GM18519 (cell line): ENCODE results near the gene FGD5.

Experiments used
- ATAC-seq: cut with Tn5 transposase; IDR thresholded peaks from one replicate; pipeline ENCODE4 v1.9.1; 2021; ENCODE audit warnings: mild to moderate bottlenecking, moderate library complexity; ENCODE audit not compliant: unreplicated experiment, low FRiP score

FGD5 gene

DNA sequence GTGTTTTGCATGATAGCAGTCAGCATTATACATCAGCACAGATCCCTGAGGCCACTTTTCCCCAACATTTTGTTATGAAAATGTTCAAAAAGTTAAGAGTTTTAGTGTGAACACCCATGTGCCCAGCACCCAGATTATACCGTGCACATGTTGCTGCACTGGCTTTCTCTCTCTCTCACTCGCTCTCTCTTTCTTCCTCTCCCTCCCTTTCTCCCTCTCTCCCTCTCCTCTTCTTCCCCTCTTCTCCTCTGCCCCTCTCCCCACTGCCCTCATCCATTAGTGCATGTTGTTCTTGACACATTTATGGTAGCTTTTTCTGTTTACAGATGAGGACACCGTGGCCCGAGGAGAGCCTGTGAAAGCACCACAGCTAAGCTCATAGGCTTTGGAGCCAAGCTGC lies 7.3 kb downstream of the FGD5 start:
- ATAC-seq = no peak

DNA sequence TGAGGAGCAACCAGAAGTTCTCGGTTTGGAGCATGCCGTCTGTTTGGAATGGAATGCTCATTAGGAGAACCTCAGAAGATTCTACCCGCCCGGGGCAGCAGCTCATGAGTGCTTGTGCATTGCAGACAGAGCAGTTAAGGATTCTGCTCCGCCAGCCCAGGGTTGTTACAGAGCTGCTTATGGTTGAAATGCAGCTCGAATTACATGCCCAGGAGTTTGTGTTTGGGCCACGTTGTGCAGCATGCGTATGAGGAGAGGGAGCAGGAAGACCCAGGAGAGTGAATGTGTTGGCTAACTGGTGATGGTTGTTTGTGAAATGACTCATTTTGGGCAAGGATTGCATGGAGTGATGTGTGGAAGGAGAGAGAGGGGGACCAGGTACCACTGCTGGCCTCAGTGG lies 9.0 kb downstream of the FGD5 start:
- ATAC-seq = no peak

DNA sequence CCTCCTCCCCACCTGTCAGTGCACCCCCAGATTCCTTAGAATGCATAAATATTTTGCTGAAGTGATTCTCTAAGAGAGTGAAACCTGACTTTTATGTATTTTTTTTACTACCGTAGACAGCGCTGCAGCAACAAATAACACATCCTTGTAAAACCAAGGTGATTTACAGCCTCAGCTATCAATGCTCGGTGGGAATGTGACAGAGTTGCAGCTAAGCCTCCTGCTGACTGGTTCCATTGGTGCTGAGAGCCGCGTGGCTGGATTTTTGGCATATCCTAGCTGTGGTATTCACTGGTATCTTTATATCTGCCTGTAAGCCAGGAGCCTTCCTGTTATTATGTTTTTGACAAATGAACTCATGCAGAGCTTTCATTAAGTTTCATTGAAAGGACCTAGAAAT lies 11.0 kb downstream of the FGD5 start:
- ATAC-seq = no peak

DNA sequence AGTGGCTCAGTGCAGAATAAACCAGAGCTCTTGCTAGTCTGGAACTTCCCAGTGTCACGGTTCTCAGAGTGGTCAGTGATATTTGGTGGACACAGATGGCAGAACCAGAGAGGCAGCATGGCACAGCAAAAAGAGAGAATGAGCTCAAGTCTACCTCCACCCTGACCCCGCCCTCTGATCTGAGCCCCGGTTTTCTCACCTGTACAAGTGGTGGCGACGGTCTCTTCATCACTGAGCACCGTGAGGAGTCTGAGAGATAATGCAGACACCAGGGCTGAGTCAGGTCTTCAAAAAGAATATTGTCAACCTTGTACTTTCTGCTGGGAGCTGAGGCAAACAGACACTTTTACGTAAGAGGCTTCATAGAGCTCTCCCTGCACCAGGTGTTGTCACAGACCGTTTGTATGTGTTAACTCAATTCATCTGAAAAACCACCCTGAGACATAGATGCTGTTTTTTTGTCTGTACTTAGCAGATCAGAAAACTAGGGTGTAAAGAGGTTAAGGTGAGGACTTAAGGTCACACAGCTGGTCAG lies 13.2 kb downstream of the FGD5 start:
- no peak for ATAC-seq

DNA sequence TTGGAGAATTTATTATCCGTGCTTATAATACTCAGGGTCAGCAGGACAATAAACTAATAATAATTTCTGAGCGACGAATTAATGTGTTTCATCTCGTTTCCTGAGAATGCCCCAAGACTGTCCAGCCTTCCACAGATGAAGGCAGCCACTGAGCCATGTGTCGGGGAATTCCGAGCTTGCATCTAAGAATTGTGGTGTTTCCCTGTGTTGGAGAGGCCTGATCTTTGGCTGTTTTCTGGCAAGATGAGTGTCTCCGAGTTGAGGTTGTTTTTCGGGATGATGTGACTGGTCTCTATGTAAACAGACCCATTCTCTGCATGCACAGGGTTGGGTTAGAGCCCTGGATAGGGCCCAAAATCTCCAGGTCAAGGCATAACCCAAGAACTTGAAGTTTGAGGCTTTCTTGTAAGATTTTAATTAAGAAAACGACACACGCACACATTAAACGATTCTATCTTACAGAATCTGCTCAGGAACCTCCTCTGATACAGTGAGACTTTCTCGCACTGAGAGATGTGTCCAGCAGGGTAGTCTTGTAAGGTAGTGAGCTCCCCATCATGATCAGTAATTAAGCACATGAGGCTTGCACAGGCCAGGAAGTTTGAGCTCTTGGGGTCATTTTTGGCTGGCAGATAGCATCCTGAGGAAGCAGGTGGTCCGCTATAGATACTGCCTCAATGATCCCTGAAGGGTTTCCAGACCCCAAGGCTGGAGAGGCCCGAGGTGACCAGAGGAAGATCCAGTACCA lies 14.4 kb downstream of the FGD5 start:
- no peak for ATAC-seq

DNA sequence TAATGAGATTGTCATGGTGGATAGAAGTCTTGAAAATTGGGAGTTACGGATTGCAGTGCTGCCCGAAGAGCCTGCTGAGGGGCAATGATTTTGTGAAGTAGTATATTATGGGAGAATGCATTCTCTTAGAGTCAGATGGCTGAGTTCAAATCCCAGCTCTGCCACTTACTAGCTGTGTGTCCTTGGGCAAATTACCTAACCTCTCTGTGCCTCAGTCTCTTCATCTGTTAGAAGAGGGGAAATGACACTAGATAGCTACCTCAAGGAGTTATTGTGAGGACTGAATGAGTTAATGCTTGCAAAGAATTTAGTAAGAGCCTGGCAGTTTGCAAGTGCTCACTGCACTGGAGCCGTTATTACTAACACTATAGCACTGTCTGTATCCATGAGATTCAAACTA lies 15.4 kb downstream of the FGD5 start:
- ATAC-seq = no peak

DNA sequence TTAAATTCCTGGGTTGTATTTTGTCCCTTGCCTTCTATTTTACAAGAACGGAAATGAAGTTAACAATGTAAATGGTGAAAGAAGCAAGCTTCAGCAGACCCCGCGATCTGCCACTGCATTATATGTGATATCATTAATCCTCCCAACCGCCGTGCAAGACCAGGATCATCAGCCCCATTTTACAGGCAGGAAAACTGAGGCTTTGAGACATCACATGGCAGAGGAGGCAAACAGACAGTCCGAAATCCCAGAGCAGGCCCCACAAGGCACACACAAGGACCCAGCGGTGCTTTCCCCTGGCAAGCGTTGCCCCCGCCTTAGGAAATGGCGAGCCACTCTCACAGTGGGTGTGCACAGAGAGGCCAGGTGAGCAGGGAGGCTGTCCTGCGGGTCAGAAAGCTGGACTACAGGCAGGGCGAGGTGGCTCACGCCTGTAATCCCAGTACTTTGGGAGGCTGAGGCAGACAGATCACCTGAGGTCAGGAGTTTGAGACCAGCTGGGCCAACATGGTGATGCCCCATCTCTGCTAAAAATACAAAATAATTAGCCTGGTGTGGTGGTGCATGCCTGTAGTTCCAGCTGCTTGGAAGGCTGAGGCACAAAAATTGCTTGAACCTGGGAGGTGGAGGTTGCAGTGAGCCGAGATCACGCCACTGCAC lies 16.2 kb downstream of the FGD5 start:
- no peak for ATAC-seq

DNA sequence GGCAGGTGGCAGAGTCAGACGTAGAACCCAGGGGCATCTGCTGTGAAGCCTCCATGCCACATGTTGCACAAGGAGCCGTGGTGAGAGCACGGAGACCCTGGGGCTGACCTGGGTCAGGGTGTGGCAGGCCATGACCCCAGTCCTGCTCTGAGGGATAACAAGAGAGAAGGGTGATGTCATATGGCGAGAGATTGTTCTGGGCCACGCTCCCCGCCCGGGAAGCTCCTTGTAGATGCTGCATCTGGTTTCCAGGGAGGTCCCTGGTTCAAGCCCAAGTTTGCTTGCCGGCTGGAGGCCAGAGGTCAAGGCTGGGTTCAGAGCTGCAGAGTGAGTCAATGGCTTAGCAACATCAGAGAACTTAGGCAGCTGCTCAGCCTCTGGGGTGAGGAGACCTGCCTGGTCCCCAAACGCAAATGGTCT lies 17.3 kb downstream of the FGD5 start:
- ATAC-seq = no peak

DNA sequence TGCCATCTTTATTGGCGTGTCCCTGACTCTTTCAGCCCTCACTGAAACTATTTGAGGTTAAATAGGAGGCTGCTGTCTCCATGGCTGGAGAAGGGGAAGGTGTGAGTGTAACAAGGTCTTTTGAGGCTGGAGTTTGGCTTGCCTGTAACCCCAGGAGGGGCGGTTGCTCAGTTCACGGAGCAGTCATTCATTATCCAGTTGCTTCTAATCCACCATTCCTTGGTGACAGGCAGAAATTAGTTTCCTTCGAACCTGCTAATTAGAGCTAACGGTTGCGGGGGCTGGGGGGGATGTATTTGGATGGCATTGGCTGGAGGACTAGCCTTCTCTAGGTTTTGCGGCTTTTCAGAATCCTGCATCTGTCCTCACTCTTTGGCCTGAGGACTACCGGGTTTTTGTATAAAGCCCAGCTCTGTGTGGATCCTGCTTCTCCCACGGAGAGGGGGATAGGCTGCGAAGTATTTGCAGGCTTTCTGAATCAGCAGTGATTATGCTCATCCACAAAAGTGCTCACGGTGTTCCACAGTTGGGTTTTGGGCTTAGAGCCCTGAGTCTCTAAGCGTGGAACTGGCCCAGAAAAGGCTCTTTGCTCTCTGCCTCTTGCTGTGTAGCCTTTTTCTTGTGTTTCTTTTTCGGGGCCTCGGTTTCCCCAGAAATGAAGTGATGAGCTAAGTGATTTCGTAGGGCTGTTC lies 18.6 kb downstream of the FGD5 start:
- no peak for ATAC-seq

DNA sequence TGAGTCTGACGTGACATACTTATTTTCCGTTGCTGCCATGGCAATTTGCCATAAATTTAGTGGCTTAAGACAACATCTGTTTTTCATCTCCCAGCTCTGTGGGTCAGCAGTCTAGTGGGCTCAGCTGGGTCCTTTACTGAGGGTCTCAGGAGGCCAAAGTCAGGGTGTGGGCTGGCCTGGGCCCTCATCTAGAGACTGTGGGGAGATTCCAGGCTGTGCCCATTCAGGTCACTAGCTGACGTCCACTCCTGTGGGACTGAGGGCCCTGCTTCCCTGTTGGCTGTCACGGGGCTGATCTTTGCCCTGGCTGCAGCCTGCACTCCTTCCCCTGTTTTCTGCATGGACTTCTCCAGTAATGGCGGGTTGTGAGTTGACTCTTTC lies 19.1 kb downstream of the FGD5 start:
- ATAC-seq = no peak

DNA sequence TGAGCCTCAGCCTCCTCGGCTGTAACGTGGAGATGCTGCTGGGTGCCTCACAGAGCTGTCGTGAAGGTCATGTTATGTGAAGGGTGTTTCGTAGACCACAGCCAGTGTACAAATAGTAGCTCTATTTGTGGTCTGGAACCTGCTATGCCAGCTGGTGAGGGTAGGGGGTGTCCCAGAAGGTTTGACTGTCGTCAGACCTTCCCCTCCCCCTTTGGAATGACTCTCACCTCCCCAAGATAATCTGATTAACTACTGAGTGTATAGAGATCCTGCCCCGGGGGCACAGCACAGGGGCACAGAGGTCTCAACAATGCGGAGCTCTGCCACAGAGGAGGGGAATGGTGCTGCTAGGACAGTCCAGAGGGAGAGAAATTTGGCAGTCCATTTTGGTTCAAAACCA lies 20.5 kb downstream of the FGD5 start:
- no peak for ATAC-seq

DNA sequence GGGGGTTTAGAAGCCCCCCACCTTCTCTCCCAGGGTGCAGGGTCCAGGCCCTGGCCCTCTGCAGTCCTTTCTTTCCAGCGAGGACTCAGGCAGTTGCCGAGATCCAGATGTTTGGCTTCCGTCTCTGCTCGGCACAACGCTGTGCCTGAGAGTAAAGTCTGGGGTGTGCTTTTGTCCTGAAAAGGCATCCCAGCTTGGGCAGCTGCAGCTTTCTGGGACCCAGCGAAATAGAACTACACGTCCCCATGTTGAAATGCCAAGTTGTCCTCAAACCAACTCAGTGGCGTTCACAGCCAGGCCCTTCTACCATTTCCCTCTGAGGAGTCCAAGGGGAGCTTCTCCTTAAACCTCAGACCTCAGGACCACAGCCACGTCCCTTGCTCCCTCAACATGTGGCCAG lies 23.1 kb downstream of the FGD5 start:
- no peak for ATAC-seq

DNA sequence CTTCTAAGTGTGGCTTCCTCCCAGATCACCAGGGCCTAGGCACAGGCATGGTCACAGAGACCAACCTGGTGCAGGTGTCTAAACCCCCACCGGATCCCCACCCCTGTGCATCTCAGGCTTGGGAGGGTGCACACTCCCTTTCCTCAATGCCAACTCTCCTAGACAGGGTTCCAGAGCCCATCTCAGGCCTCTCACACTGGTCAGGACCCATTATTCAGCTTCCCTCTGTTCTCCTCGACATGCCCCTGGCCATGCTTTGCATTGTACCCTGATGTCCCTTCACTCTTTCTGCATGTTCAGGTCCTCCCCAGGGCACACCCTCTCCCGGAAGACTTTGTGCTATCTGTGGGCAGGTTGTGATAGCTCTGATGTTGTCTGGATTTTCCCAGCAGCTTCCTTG lies 23.5 kb downstream of the FGD5 start:
- no peak for ATAC-seq

DNA sequence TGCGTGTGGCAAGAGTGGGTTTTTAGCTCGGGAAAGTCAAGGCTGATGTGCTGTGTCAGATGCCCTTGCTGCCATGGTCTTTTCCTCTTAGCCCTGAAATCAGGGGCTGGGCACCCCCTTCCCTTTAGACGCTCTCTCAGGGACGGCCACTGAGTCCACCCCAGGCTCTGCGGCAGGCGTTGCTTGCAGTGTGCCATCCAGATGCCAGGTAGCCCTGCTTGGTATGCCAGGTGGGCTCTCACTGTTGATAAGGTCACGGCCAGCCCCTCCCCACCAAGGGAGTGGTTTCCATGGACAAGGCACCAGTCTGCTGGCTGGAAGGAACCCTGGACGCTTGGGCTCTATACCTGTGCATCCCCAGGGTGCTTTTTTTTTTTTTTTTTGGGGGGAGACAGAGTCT lies 24.6 kb downstream of the FGD5 start:
- ATAC-seq = no peak

DNA sequence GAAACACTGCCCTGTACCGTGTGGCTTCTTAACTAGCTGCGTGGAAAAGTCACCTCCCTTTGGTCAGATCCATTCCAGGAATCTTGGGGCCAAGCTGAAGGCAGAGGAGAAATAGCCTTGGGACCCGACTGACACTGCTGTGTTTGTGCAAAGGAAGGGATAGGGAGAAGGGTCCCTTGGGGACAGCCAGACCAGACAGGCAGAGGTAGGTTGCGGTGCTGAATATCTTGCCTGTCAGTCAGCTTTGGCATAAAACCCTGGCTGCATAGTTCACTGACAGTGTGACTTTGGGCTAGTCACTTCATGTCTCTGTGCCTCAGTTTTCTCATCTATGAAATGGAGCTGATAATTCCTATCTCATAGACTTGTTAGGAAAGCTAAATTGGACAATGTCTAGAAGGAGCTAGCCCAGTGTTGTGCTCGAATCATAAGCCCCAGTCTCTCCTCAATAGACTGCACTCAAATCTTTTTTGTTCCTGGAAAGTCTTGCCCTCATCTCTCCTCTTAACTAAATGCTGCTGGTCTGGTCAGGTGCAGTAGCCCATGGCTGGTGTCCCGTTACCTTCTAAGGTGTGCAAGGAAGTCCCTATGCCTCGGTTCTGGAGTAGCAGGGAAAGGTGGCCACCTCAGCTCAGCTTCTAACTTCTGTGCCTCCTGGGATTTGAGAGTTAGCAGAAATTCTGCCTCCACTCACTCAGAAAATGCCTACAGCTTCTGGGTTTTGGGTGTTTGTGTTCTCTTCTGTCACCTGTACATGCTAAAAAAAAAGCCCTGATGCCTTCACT lies 25.8 kb downstream of the FGD5 start:
- ATAC-seq = no peak

DNA sequence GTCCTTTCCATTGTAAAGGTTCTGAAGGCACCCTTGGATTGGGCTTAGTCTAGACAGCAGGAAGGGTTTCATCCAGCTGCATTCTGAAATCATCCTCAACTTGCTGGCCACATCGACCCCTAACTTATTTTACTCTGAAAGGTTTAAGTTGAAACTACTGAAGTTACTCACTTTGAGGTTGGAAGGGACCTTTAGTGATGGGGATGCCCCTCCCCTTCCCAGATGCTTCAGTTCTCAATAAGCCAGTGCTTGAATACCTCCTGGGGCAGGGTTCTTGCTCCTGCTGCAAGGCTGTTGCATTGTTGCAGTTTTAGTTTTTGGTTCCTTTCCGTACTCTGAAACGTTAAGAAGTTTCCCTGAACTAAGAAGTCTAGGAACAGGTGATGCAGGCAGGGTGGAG lies 26.4 kb downstream of the FGD5 start:
- no peak for ATAC-seq

DNA sequence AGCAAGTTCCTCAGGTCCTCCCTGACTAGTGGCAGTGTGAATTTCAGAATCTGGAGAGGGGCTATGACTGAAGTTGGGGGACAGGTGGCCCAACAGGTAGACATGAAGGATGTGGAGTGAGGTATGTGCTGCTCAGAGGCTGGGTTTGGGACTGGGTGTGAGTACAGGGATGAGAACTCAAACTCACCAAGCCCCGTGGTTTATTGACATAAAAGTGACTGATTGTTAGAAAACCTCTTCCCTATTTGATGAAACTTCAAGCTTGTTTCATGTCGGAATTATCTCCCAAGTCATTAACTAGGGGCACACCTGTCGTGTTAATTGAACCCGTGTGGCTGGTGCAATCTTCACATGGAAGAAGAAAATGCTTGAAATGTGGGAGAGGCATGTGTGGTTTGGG lies 27.1 kb downstream of the FGD5 start:
- no peak for ATAC-seq

DNA sequence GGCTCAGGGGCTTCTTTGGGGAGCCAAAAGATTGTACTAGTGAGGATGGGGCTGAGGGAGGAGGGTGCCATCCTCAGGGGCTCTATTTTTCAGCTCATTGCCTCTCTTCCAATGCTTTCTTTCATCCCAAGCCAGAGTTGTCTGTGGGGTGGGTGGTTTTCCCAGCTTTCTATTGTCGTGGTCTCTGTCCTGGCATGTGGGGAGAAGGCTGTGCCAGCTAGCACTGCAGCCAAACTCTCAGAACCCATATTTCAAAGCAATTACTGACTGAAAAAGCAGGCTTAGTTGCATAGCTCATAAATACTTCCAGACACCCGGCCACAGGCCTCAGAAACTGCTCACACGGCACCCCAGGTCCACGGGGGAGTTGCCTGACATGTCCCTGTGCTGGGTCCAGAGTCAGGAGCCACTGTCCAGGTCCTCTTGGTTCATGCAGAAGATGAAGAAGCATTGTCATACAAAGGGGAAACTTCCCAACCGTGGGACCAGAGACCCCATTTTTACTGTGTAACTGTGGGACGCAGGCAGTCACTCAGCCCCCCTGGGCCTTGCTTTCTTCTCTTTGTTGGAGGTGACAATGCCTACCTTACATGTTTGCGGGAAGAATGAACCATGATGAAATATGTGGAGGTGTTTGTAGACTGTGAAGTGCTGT lies 27.6 kb downstream of the FGD5 start:
- ATAC-seq = no peak

DNA sequence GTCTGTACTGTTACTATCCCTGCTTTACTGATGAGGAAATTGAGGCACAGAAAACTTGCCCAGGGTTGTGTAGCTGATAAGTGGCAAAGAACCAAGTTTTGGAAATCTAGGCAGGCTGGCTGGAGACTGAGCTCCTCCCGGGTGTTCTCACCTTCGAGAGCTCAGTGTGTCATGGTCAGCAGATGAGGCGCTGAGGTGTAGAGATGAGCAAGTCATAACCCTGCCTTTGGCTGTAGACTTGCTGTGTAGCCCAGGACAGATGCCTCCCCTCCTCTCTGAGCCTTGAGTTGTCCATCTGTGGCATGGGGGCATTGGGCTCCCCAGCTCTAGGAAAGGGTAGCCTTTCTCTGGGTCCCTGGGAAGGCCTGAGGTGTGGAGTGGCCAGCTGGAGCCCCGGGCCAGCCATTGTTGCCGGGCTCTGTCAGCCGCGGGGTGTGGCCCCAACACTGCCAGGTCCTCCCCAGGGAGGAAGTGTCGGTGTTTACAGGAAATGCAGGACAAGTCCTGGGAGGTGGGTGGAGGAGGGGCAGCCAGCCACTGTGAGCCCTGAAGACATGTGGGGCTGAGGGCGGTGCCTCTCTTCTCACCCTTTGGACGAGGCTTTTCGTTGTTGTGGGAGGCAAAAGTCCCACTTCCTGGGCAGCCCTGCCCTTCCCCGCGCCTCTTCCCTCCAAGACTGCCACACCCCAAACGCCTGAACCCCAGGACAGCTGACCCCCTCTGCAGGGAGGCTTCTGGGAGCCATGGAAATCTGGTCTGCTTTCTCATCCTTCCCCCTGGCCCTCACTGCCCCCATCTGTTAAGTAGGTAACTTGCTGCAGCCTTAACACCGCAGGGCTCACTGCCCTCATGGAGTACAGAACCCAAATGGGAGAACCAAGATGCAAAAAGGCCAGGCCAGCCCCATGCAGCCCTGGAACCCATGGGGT lies 29.1 kb downstream of the FGD5 start:
- ATAC-seq = no peak
